Activated T-helper 9 cell treated with anti-CD3 and anti-CD28 coated beads, Interleukin-2, amount 50 U/mL, for 16 hours (primary cell): Measurements from ENCODE around the gene MR1.
A peak's percentile ranks its signal among the peaks of the same experiment; 100 is the strongest.

ENCODE experiments used
- DNase-seq: peaks from one replicate; pipeline ENCODE4 v3.0.0-alpha.2; 2020; ENCODE audit warnings: low read depth

Gene MR1

DNA sequence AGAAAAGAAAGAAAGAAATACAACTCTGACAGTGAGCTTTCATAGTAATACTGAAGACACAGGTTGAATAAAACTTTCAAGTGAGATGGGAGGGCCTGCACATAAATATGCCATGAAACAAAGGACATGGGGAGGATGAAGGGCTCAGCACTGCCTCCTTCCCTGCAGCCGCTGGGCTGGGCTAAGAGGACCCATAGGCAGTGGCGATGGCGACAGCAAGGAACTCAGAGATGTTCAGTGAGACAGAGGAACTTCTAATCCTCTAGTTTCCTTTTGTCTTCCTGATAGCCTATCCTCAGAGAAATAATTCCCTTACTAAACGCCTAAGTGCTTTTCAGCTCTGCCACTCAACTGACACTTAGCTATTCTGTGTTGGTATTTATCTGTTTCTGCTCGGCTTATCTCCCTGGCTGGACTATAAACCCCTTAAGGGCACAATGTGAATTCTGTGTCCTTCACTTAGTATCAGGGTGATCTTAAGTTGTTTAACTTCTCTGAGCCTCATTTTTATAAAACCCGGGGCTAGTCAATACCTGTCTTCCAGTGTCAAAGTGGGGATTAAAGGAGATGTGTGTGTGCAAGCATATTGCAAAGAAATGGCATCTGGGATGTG lies 30.3 kb downstream of the MR1 start:
- no peak for DNase-seq

DNA sequence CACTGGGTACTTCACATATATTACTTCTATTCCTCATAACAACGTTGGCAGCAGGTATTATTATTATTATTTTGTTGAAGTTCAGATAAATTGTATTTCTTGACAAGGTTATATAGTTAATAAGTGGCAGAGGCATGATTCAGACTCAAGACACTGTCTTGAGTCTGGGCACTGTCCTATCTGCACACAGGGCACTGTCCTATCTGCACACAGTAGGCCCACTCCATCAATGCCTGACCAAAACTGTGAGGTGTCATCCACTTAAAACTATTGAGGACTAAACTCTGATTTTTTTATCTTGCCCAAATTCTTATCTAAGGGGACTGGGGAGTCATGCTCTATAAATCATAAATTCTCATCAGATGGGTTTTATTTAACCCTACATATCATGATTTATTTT lies 30.9 kb downstream of the MR1 start:
- no peak for DNase-seq

DNA sequence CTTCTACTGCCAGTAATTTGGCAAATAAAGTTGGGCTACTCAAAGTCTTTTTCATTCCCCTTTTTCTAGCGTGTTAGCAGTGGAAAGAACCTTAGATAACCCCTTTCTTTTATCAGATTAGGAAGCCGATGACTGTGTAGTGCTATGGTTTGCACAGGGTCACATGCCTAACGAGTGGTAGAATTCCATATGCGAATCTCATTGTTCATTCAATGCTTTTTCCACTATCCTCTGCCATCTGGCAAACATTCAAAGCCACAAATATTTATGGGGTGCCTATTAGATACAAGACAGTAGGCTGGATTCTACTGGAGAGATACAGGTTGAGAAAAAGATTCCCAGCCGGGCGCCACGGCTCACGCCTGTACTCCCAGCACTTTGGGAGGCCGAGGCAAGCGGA lies 39.9 kb downstream of the MR1 start:
- no peak for DNase-seq

DNA sequence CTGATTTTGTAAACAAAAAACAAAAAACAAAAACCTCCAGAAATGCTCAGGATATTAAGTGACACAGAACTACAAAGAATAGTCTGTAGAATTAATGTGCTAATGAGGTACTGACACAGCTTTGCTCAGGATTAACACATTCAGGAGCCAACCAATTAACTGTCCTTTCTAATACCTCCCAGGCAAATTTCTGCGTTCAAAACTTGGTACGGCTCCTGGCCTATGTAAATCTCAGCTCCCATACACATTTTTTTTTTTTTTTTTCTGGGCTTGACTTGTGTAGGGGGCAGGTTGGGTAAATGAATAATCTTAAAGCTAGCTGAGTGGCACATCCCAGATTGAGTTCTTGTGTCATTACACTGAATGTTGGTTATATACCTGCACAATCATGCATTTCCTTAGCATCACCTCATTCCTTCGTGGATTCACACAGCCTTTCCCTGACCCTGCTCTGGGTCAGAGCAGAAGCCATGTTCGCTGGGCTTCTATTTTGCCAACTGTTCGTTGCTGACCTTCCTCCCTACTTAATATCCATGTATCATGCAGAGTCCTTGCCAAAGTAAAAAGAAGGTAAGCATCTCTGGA lies 42.1 kb downstream of the MR1 start:
- no peak for DNase-seq

DNA sequence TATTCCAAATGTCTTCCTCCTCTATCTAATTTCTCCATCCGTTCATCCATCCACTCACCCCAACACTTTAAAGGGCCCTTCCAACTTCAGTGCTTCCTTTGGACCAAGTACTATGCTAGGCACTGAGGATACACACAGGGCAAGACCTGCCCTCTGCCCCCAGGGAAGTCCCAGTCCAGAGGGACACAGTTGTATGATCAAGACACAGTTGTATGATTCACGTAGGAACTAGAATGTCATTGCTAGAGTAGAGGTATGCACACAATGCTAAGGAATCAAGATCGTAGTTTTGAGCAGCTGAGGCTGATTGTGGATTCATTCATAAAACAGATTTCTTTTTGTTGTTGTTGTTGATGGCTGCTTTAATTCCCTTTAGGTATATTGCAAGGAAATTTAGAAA lies 43.1 kb downstream of the MR1 start:
- DNase-seq = no peak

DNA sequence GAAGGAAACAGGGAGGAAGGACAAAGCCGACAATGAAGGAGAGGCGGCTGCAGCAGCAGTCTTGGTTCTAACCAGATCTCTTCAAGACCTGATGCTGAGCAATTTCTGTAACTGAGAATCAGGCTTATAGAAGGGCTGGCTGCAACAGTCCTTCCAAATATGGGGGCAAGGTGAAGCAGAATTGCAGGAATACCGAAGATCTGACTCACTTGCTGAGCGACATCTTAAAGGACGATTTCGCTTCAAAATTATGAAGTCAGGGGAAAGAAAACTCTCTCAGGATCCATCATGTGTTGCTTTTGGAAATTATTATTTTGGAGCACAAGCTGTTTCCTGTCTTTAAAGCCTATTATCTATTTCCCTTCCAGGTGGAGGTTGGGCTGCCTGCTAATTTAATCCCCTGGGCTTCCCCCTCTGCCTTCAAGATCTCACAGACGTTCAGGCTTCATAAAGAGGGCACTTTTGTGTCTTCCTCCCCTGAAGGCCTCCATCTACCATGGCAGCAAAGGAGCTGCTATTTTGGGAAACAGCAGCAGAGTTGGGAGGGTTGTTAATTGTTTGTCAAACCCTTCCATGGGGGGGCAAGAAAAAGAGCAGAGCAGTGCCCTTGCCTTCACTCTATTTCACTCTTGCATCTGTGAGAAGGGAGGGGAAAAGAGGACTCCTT lies 43.9 kb downstream of the MR1 start:
- DNase-seq = no peak

DNA sequence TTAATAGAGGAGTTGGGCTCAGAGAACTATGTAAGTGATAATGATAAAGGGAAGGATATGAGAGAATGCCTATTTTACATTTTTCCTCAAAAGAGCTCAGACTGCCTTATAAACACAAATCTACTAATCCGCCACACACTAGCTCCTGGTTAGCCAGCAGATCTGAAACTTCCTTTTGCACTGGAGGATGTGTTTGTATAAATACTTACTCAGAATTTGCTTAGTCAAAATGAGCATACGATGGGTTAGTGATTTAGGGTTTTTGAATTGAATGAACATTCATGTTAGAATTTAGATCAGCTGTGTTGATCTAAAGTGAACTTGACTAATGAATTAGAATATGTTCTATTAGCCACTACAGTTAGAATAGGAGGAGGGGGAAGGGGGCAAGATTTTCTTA lies 45.6 kb downstream of the MR1 start:
- no peak for DNase-seq

DNA sequence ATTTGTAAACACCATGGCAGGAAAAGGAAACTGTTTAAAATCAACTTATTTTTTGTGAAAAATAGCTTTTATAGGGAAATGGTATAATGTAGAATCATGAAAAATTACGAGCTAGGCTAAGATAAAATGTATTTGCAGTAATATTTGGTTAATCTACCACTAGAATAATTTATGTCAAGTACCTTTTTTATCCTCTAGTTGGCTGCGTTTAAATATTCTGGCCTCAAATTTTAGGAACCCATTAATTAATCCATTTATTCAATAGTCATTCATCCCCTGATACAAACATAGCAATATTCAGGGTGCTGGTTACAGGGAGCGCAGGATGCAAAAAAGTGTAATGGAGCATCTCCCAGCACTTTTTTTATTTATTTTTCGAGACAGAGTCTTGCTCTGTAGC lies 46.1 kb downstream of the MR1 start:
- DNase-seq = no peak

DNA sequence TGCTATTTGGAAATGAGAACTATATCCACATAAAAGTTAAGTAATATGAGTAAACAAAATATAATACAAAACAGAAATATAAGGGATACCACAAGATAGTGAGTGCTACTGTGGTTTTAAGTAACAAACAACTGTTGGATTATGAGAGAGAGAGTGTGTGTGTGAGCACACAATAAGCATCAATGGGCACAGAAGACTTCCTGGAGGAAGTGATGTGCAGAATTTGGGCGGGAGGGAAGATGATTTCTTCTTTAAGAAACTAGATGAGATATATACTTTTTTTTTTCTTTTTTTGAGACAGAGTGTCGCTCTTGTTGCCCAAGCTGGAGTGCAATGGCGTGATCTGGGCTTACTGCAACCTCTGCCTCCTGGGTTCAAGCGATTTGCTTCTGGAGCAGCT lies 46.8 kb downstream of the MR1 start:
- no peak for DNase-seq

DNA sequence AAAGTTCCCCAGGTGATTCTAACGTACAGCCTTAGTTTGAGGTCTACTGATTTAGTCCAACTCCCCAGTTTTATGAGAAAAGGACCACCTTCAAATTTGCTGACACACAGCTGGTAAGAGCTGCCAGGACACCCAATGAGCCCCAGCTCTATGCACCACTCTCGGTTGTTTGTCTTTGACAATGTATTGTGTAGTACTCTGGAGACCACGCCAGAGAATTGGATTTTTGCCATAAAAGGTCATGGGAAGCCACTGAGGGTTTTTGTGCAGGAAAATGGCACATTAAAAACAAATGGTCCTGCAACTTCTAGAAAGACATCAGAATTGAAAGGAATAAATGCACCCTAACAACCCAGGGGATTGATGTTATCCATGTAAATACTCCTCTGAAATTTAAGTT lies 47.6 kb downstream of the MR1 start:
- no peak for DNase-seq

DNA sequence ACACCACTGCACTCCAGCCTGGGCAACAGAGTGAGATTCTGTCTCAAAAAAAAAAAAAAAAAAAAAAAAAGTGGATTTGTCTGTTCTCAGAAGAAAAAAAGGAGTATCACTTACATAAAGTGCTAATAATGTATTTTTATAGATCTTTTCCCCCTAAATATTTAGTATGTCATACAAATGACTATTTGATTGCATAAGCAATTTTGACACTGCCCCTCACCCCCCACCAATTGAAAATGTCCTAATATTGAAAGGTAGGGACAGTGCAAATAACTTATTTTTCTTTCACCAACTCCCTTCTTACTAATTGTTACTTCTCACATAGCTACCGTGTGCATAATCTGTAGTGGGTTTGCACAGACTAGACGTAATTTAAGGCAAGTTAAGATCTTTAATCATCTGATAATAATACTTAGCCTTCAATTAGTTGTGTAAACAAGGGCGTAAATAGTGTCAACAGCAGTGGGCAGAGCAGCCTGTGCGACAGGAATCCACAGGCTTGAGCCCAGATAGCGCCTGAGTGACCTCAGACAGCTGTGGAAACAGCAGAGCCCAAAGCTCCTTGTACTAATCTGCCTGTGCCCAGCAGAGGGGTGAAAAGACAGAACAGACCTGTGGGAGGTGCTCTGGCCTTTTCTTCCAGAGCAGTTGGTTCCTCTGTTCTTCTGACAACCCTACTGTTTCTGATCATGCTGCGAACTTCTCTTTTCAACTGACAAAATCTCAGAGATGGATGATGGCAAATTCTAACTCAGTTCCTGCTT lies 50.2 kb downstream of the MR1 start:
- DNase-seq = peak; percentile 20

DNA sequence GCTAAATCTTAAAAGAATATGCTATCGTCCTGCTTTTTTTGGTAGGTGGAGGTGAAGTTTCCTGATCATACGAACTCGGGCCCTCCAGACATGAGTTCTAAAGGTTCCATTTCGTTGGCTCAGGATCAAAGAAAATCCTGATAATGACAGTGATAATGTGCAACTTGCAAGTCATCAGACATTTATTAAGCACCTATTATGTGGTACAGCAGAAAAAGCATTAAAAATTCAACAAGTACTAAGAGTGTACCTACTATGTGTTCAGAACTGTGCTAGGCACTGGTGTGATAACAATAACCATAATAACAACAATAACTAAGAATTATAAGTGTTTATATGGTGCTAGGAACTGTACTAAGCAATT lies 50.8 kb downstream of the MR1 start:
- DNase-seq = no peak

DNA sequence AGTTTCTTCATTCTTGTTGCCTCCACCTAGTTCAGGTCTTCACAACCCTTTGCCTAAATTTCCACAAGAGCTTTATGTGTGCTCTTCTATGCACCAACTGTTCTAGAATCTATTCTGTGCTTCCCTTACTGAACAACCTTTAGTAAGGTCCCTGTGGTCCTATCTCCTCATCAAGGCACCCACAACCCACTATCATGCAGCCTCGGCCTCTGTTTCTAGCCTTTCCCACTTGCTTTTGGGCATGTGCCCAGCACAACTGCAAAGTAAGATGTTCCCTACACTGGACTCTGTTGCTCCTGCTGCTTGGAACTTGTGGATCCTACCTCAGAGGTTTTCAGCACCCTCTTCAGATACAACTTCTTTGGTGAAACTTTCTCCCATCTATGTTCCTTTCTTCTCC lies 52.3 kb downstream of the MR1 start:
- DNase-seq = no peak

DNA sequence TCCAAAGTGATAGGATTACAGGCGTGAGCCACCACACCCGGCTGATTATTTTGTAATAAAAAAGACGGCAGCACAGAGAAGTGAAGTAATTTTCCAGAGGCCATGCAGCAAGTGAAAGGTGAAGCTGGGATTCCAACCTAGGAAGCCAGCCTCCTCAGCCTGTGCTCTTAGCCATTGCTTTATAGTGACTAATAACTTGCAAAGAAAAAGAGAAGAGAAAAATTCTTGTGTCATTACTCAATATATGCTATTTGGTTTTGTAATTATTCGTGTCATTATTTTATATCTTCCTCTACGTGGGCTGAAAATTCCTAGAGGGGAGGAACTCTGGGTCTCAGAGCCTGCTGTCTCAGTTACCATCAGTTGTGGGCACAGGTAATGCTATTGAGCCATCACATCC lies 53.1 kb downstream of the MR1 start:
- no peak for DNase-seq

DNA sequence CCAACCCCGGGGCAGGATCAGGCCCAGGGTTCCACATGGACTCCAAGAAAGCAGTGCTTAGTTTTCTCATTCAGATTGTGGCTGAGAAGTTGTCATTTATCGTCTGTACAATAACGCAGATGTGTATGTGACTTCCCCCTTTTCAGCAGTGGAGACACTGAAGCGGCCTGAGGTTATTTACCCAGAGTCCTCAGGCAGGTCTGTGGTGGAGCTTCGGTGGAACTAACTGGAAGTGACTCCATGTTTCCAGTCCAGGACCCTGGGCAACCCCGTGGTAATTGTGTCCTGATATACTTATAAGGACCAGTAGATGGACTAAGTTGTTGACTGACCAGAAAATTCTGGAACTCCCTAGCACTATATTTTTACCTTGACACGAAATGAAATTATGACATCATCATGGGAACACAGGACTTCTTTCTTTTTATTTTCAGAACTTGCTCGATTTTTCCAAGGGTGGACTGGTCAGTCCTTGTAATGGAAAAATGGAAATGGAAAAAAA lies 53.7 kb downstream of the MR1 start:
- no peak for DNase-seq

DNA sequence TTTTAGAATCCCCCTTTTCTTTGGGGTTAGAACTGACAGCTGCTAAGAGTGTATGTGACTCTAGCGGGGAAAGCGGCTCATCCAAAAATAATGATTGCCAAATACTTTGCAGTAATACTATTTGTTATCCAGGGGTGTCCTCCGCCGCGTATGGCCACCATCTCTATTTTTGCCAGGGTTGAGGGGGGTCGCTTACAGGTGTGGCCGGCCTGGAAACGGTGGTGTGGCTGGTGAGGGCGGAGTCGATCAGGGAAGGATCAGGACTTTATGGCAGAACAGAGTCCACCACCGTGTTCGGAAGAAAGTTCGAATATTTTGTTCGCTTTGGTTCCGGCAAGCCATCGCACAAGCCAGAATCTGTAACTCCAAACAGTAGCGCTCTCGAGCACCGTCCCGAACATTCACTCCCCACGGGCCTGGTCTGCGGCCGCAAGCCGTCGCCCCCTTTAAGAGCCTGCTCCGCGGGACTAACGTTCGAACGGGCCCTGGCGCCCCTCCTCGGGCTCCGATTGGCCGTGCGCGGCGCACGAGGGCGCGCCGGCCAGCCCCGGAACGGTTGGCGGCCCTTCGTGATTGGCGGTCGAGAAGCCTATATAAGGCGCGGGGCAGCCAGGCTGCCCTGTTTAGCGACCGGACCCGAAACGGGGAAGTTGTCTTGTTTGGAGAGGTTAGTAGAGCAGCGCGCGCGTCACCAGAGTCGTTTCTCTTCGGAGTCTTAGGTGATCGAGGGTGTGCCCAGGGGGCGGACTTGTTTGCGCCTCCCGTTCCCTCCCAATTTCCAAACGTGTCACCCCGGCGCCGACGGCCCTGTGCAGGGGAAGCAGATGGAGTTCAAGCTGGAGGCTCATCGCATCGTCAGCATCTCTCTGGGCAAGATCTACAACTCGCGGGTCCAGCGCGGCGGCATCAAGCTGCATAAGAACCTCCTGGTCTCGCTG lies 54.6 kb downstream of the MR1 start, which contains the start of gene IER5:
Gene IER5, plus strand, starts transcription at position 622 of the 938 bp plus-strand sequence. Its CDS starts 203 bp downstream, at position 825.
- peak; percentile 93 for DNase-seq

DNA sequence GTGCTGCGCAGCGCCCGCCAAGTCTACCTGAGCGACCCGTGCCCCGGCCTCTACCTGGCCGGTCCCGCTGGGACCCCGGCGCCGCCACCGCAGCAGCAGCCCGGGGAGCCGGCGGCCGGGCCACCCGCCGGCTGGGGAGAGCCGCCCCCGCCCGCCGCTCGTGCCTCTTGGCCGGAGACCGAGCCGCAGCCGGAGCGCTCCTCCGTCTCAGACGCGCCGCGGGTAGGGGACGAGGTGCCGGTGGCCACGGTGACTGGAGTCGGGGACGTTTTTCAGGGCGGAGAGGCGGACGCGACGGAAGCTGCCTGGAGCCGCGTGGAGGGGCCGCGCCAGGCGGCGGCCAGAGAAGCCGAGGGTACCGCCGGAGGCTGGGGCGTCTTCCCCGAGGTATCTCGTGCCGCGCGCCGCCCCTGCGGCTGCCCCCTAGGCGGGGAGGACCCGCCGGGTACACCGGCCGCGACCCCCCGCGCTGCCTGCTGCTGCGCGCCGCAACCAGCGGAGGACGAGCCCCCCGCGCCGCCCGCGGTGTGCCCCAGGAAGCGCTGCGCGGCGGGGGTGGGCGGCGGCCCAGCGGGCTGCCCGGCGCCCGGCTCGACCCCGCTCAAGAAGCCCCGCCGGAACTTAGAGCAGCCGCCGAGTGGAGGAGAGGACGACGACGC lies 55.4 kb downstream of the MR1 start:
- DNase-seq = no peak

DNA sequence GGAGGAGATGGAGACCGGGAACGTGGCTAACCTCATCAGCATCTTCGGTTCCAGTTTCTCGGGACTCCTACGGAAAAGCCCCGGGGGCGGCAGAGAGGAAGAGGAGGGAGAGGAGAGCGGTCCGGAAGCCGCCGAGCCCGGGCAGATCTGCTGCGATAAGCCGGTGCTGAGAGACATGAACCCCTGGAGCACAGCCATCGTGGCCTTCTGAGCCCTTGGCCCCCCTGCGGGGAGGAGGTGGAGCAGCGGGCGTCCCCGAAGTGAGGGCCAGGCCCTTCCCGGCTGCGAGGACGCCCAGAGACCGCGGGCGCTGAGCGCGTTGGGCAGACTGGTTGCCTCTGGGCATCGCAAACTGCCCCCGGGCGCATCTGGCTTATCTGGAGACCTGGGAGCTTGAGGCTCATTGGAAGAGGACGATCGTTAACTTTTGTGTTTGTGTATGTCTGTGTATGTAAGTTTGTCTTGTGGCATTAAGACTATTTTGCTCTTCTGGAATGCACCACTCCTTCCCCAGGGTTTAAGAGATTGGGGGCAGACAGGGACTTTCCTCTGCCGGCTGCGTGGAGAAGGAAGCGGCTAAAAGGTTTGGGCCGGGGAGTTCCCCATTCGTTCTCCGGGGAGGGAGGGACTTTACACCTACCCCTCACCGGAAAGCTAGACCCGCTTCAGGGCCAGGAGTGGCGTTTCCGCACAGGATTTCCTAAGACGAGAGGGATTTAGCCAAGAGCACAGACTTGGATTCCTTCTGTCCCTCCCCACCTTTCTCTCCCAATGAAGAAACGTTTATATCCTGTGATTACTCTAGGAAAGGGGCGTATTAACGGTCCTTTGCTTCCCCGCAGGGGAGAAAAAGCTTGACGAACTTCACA lies 56.1 kb downstream of the MR1 start:
- DNase-seq = peak; percentile 72

DNA sequence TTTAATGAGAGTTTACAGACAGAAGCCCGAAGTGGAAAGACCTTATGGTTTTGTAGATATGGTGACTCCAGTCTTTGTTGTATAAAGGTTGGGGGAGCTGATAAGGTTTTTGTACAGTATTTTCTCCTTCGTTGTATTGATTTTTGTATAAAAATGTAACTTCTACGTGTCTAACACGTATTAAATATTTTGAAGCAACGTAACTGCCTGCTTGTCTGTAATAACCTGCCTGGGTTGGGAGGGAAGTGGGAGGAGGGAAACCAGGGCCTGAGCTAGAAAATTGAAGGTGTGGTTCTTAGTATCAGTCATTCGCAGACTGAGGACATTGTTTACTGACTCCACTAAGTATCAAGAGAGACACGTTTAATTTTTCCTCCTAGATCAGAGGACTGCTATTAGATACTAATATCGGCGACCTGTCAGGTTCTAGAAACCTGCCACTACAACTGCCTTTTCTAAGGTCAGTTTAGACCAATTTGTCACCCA lies 56.9 kb downstream of the MR1 start:
- peak; percentile 15 for DNase-seq
